Hepatocyte (in vitro differentiated cells): ENCODE results near the gene TNFRSF4. TPM values are rescaled to one million over a fixed set of nuclear protein-coding genes. Genes with fewer than 3 reads are reported as not detected.

ENCODE experiments used
- DNase-seq: peaks from one replicate; pipeline ENCODE4 v3.0.0-alpha.2; 2016; ENCODE audit warnings: low spot score
- H2AFZ ChIP-seq: fragments of 200-600 bp; sonication (generic); 2 replicates; pipeline ENCODE4 v1.6.0; 2016; ENCODE audit warnings: antibody characterized with exemption, mild to moderate bottlenecking
- H3K27ac ChIP-seq: fragments of 200-600 bp; sonication (generic); 2 replicates; pipeline ENCODE4 v1.5.1; 2016; ENCODE audit warnings: mild to moderate bottlenecking
- H3K27me3 ChIP-seq: fragments of 200-600 bp; sonication (generic); 2 replicates; pipeline ENCODE4 v1.6.1; 2016
- H3K36me3 ChIP-seq: fragments of 200-600 bp; sonication (generic); replicated peaks from 2 replicates; pipeline ENCODE4 v1.5.1; 2016; ENCODE audit warnings: low read depth; ENCODE audit not compliant: insufficient read depth
- H3K4me1 ChIP-seq: fragments of 200-600 bp; sonication (generic); 2 replicates; pipeline ENCODE4 v1.5.1; 2016; ENCODE audit warnings: mild to moderate bottlenecking, moderate library complexity; ENCODE audit not compliant: insufficient read depth
- H3K4me2 ChIP-seq: fragments of 200-600 bp; sonication (generic); 2 replicates; pipeline ENCODE4 v1.6.0; 2016
- H3K4me3 ChIP-seq: fragments of 200-600 bp; sonication (generic); 2 replicates; pipeline ENCODE4 v1.5.1; 2016; ENCODE audit warnings: mild to moderate bottlenecking
- H3K79me2 ChIP-seq: fragments of 200-600 bp; sonication (generic); 2 replicates; pipeline ENCODE4 v1.6.0; 2017; ENCODE audit warnings: mild to moderate bottlenecking
- H3K9me2 ChIP-seq: fragments of 200-600 bp; sonication (generic); replicated peaks from 2 replicates; pipeline ENCODE4 v1.6.0; 2017; ENCODE audit warnings: mild to moderate bottlenecking; ENCODE audit not compliant: insufficient read depth
- H3K9me3 ChIP-seq: fragments of 200-600 bp; sonication (generic); 2 replicates; pipeline ENCODE4 v1.5.1; 2016; ENCODE audit warnings: low read depth, mild to moderate bottlenecking
- H4K20me1 ChIP-seq: fragments of 200-600 bp; sonication (generic); 2 replicates; pipeline ENCODE4 v1.6.0; 2016; ENCODE audit warnings: mild to moderate bottlenecking; ENCODE audit not compliant: insufficient read depth, poor library complexity, severe bottlenecking
- CTCF ChIP-seq: fragments of 200-600 bp; sonication (generic); IDR thresholded peaks from 2 replicates; pipeline ENCODE4 v1.5.1; 2016; ENCODE audit warnings: antibody characterized with exemption, mild to moderate bottlenecking; ENCODE audit not compliant: poor library complexity
- EZH2 ChIP-seq: fragments of 200-600 bp; sonication (generic); IDR thresholded peaks from 2 replicates; pipeline ENCODE4 v1.6.1; 2016; ENCODE audit warnings: antibody characterized with exemption, mild to moderate bottlenecking, borderline replicate concordance
- EZH2phosphoT487 ChIP-seq: fragments of 200-600 bp; sonication (generic); IDR thresholded peaks from one replicate; pipeline ENCODE4 v1.6.1; 2018; ENCODE audit warnings: antibody characterized with exemption, mild to moderate bottlenecking, low read depth, moderate library complexity; ENCODE audit not compliant: unreplicated experiment, severe bottlenecking
- WGBS: methylation state at CpG from one replicate; pipeline ENCODE4 v1.1.6; 2016; ENCODE audit warnings: low lambda C conversion rate; ENCODE audit errors: missing lambda C conversion rate; 5-methylcytosine and 5-hydroxymethylcytosine counted together
- polyA plus RNA-seq: library from polyadenylated mRNA; unstranded; fragments of >200 nt; fragmentation: Nextera tagmentation; extraction: Ambion mirVana; gene quantifications from 2 replicates; pipeline ENCODE4 v1.2.1, GENCODE V29; 2016
- total RNA-seq: library from RNA; depleted of rRNA; stranded (reverse); fragments of >200 nt; gene quantifications from 2 replicates; pipeline ENCODE4 v1.2.3, GENCODE V29; 2014

Gene TNFRSF4
- total and polyA plus RNA-seq, 2 experiments from 2014 or later, result not detected

GRCh38 chr1:1198423-1199140 is 15.4 kb downstream of the TNFRSF4 start:
- H3K36me3 ChIP-seq, result no peaks in the 10 kb centered on the region
- H2AFZ ChIP-seq, result no peak overlapping the region
- H3K9me2 ChIP-seq, result no peaks in the 10 kb centered on the region
- DNase-seq, result no peak
- no peaks in the 10 kb centered on the region for H3K79me2 ChIP-seq
- H3K4me2 ChIP-seq, result no peak overlapping the region
- WGBS, result 85% methylated on average over 14 of the region's 23 CpGs
- TF ChIP-seq EZH2phosphoT487 (no peak), EZH2 (no peak), CTCF (no peak)
- no peaks in the 10 kb centered on the region for H3K9me3 ChIP-seq
- no peaks in the 10 kb centered on the region for H3K27me3 ChIP-seq
- no peaks in the 10 kb centered on the region for H3K4me1 ChIP-seq
- no peak overlapping the region for H3K4me3 ChIP-seq
- no peak overlapping the region for H3K27ac ChIP-seq
- H4K20me1 ChIP-seq, result no peaks in the 10 kb centered on the region

- H3K4me3 ChIP-seq, result no peak overlapping the region
- H3K79me2 ChIP-seq, result no peaks in the 10 kb centered on the region
- DNase-seq, result no peak
- no peaks in the 10 kb centered on the region for H3K9me3 ChIP-seq
- H4K20me1 ChIP-seq, result no peaks in the 10 kb centered on the region
- H2AFZ ChIP-seq, result no peak overlapping the region
- no peak overlapping the region for H3K27ac ChIP-seq
- TF ChIP-seq EZH2 (no peak), CTCF (no peak), EZH2phosphoT487 (no peak)
- 95% methylated on average over 23 of the region's 48 CpGs for WGBS
- H3K4me1 ChIP-seq, result no peaks in the 10 kb centered on the region
- no peaks in the 10 kb centered on the region for H3K27me3 ChIP-seq
- no peaks in the 10 kb centered on the region for H3K9me2 ChIP-seq
- no peak overlapping the region for H3K4me2 ChIP-seq
- no peaks in the 10 kb centered on the region for H3K36me3 ChIP-seq
These were observed 16.2 kb downstream of the TNFRSF4 start for GRCh38 chr1:1197551-1198422.

GRCh38 chr1:1197188-1197500 is 16.8 kb downstream of the TNFRSF4 start:
- DNase-seq, result no peak
- 90% methylated on average over 5 of the region's 8 CpGs for WGBS

More at GRCh38 chr1:1197188-1197500, 16.8 kb downstream of the TNFRSF4 start:
- Histone ChIP-seq H3K4me3 (no peak overlapping the region), H3K36me3 (no peaks in the 10 kb centered on the region), H3K4me2 (no peak overlapping the region), H3K9me3 (no peaks in the 10 kb centered on the region), H3K4me1 (no peaks in the 10 kb centered on the region), H3K27me3 (no peaks in the 10 kb centered on the region), H4K20me1 (no peaks in the 10 kb centered on the region), H2AFZ (no peak overlapping the region), H3K9me2 (no peaks in the 10 kb centered on the region), H3K79me2 (no peaks in the 10 kb centered on the region), H3K27ac (no peak overlapping the region)
- TF ChIP-seq CTCF (no peak), EZH2phosphoT487 (no peak), EZH2 (no peak)
